HUES6 (cell line): ENCODE data around the gene EXPH5.

ENCODE experiments used
- H3K27ac ChIP-seq: 2 replicates; pipeline ENCODE4 v1.7.0; 2013; ENCODE audit warnings: low read depth, mild to moderate bottlenecking, low read length, inconsistent platforms
- H3K27me3 ChIP-seq: 2 replicates; pipeline ENCODE4 v1.6.1; 2013; ENCODE audit warnings: low read length; ENCODE audit not compliant: control insufficient read depth, insufficient read depth
- H3K36me3 ChIP-seq: 2 replicates; pipeline ENCODE4 v1.6.1; 2013; ENCODE audit warnings: low read length; ENCODE audit not compliant: control insufficient read depth, insufficient read depth
- H3K4me1 ChIP-seq: 2 replicates; pipeline ENCODE4 v1.6.1; 2013; ENCODE audit warnings: low read length; ENCODE audit not compliant: control insufficient read depth, insufficient read depth
- H3K4me3 ChIP-seq: 2 replicates; pipeline ENCODE4 v1.5.1; 2013; ENCODE audit warnings: low read depth, low read length
- H3K9ac ChIP-seq: one replicate; pipeline ENCODE4 v1.6.1; 2013; ENCODE audit warnings: mild to moderate bottlenecking, low read length
- H3K9me3 ChIP-seq: 2 replicates; pipeline ENCODE4 v1.6.1; 2013; ENCODE audit warnings: low read depth, low read length; ENCODE audit not compliant: control insufficient read depth, insufficient read depth

The EXPH5 gene

GRCh38 chr11:108498046-108498815 lies 95.3 kb downstream of the EXPH5 start, which contains the start of gene POGLUT3:
Gene POGLUT3 (minus strand): TSS chr11:108498384. CDS start chr11:108498366, 18 bp downstream.
- Histone ChIP-seq H3K36me3 (no peaks in the 10 kb centered on the region), H3K9me3 (no peaks in the 10 kb centered on the region), H3K27ac (peak within 1 kb of the TSS; percentile 32; the same call in 1 of the 2 replicates), H3K4me1 (peaks cover 11% of the 10 kb centered on the region), H3K4me3 (peak within 1 kb of the TSS; percentile 62), H3K9ac (peak within 1 kb of the TSS; percentile 83), H3K27me3 (no peaks in the 10 kb centered on the region)

- Histone ChIP-seq H3K9me3 (no peaks in the 10 kb centered on the region), H3K27ac (peak overlapping the region; percentile 32; the same call in 1 of the 2 replicates), H3K9ac (peak overlapping the region; percentile 83), H3K4me1 (peaks cover 11% of the 10 kb centered on the region), H3K27me3 (no peaks in the 10 kb centered on the region), H3K4me3 (peak overlapping the region; percentile 62), H3K36me3 (no peaks in the 10 kb centered on the region)
These were observed 96.1 kb downstream of the EXPH5 start for GRCh38 chr11:108497317-108498045.

- peak overlapping the region; percentile 83 for H3K9ac ChIP-seq
- peak overlapping the region; percentile 62 for H3K4me3 ChIP-seq
- H3K9me3 ChIP-seq: no peaks in the 10 kb centered on the region
- no peak overlapping the region for H3K27ac ChIP-seq
- peaks cover 11% of the 10 kb centered on the region for H3K4me1 ChIP-seq
- H3K36me3 ChIP-seq: no peaks in the 10 kb centered on the region
- H3K27me3 ChIP-seq: no peaks in the 10 kb centered on the region
These were observed 96.8 kb downstream of the EXPH5 start for GRCh38 chr11:108496643-108497256.

DNA sequence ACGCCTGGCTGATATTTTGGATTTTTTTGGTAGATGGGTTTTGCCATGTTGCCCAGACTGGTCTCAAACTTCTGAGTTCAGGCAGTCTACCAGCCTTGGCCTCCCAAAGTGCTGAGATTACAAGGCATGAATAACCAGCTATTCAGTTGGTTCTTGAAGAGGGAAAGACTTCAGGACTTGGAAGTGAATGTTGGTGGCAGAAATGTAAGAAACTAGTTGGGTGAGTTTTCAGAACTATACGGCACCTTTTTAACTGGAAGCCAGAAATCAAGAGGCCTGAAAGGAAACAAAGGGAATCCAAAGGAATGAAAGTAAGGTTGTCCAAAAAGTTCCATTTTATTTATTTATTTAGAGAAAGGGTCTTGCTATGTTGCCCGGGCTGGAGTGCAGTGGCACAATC lies 98.2 kb downstream of the EXPH5 start:
- H3K9me3 ChIP-seq: no peaks in the 10 kb centered on the region
- H3K27ac ChIP-seq: no peak overlapping the region
- H3K4me3 ChIP-seq: no peak overlapping the region
- no peaks in the 10 kb centered on the region for H3K36me3 ChIP-seq
- H3K27me3 ChIP-seq: no peaks in the 10 kb centered on the region
- H3K9ac ChIP-seq: no peak overlapping the region
- H3K4me1 ChIP-seq: peaks cover 11% of the 10 kb centered on the region

- Histone ChIP-seq H3K9ac (no peak overlapping the region), H3K4me1 (peaks cover 11% of the 10 kb centered on the region), H3K27me3 (no peaks in the 10 kb centered on the region), H3K4me3 (no peak overlapping the region), H3K27ac (no peak overlapping the region), H3K36me3 (peaks cover 4% of the 10 kb centered on the region), H3K9me3 (no peaks in the 10 kb centered on the region)
These were observed 99.4 kb downstream of the EXPH5 start for GRCh38 chr11:108494182-108494581.

DNA sequence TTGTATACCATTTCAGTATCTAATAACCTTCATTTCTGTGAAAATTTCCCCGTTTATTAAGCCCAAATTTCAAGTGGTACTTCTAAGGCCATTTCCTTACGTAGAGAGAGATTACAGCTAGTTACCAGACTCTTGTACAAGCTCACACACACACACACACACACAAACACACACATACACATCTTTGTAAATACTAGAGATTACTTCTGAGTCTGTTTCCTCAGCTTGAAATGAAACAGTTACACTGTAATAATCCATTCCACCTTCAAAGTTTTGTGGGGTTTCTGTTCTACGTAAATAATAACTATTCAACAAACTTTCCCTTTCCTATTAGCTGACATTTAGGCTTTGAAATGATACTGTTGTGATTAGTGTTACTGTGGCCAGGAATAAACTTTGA lies 101.6 kb downstream of the EXPH5 start:
- no peak overlapping the region for H3K27ac ChIP-seq
- H3K9me3 ChIP-seq: no peaks in the 10 kb centered on the region
- H3K27me3 ChIP-seq: no peaks in the 10 kb centered on the region
- peaks cover 6% of the 10 kb centered on the region for H3K4me1 ChIP-seq
- H3K36me3 ChIP-seq: peaks cover 8% of the 10 kb centered on the region
- H3K4me3 ChIP-seq: no peak overlapping the region
- no peak overlapping the region for H3K9ac ChIP-seq

- Histone ChIP-seq H3K4me1 (no peaks in the 10 kb centered on the region), H3K9ac (no peak overlapping the region), H3K9me3 (no peaks in the 10 kb centered on the region), H3K4me3 (no peak overlapping the region), H3K36me3 (peaks cover 29% of the 10 kb centered on the region), H3K27me3 (no peaks in the 10 kb centered on the region), H3K27ac (no peak overlapping the region)
These were observed 106.7 kb downstream of the EXPH5 start for GRCh38 chr11:108486828-108487227.

DNA sequence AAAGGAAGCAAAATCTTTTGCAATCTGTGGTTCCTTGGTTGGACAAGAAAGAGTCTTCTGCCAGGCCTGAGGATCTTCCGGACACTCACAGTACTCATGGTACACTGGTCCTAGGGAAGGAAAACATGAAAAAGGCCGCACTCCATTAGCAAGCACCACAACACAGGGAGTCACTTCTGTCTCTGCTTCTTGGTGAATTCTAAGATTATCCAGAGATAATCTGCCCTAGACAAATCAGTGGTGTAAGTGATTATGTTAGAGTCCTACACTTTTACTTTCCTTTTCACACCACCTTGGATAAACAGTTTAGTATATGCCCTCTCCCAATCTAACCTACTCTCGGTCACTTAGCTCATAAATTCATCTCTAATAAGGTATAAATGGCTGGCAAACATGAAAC lies 107.2 kb downstream of the EXPH5 start:
- Histone ChIP-seq H3K27ac (no peak overlapping the region), H3K9ac (no peak overlapping the region), H3K4me1 (no peaks in the 10 kb centered on the region), H3K36me3 (peaks cover 31% of the 10 kb centered on the region), H3K9me3 (no peaks in the 10 kb centered on the region), H3K4me3 (no peak overlapping the region), H3K27me3 (no peaks in the 10 kb centered on the region)

- Histone ChIP-seq H3K9ac (no peak overlapping the region), H3K4me3 (no peak overlapping the region), H3K36me3 (peaks cover 30% of the 10 kb centered on the region), H3K9me3 (no peaks in the 10 kb centered on the region), H3K4me1 (no peaks in the 10 kb centered on the region), H3K27ac (no peak overlapping the region), H3K27me3 (no peaks in the 10 kb centered on the region)
These were observed 110.4 kb downstream of the EXPH5 start for GRCh38 chr11:108483163-108483562.

DNA sequence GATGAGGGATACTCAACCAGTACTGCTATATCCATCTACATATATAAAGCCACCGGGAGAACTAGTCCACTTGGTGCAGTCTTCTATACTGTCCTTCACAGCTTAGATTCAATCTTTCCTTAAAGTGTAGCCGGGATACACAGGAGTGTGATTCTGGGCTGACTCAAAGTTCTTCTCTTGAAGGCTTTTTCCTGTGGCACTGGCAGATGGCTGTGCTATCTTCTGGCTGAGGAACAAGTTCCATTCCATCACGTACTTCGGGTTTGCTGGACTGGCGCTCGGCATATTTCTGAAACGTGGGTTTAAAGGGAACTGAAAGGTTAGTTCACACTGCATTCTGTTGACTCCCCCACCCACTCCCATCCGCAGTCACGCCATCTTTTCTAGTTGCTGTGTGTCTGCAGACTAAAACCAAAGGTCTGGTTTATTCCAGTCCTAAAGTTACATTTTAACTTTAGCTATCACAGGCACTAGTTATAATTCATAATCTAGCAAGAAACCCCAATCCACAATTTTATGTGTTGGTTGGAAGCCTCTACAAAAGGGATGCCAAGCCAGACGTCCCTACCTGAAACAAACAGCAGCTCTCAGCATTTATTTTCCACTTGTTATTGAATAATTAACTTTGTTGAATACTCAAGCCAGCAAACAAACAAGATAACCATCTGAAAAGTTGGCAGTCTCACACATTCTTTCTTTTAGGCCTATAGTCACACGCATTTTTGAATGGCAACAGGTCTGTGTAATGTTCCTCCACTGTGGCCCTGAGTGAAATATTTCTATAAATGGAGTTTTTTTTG lies 118.7 kb downstream of the EXPH5 start:
- Histone ChIP-seq H3K9me3 (no peaks in the 10 kb centered on the region), H3K9ac (no peak overlapping the region), H3K4me1 (no peaks in the 10 kb centered on the region), H3K27me3 (no peaks in the 10 kb centered on the region), H3K27ac (no peak overlapping the region), H3K4me3 (no peak overlapping the region), H3K36me3 (peaks cover 11% of the 10 kb centered on the region)
